Panc1 (cell line): ENCODE data around the gene SPRYD3.

Experiments
- CTCF ChIP-seq: fragments of 450-650 bp; IDR thresholded peaks from 2 replicates; pipeline ENCODE4 v1.5.1; 2017; ENCODE audit warnings: mild to moderate bottlenecking
- POLR2AphosphoS5 ChIP-seq: IDR thresholded peaks from 2 replicates; pipeline ENCODE4 v1.6.1; 2012; ENCODE audit warnings: mild to moderate bottlenecking, low read depth, low read length, moderate library complexity
- TCF7L2 ChIP-seq: IDR thresholded peaks from 2 replicates; pipeline ENCODE4 v1.6.1; 2011; ENCODE audit warnings: mild to moderate bottlenecking, low read depth, low read length, inconsistent platforms

DNA sequence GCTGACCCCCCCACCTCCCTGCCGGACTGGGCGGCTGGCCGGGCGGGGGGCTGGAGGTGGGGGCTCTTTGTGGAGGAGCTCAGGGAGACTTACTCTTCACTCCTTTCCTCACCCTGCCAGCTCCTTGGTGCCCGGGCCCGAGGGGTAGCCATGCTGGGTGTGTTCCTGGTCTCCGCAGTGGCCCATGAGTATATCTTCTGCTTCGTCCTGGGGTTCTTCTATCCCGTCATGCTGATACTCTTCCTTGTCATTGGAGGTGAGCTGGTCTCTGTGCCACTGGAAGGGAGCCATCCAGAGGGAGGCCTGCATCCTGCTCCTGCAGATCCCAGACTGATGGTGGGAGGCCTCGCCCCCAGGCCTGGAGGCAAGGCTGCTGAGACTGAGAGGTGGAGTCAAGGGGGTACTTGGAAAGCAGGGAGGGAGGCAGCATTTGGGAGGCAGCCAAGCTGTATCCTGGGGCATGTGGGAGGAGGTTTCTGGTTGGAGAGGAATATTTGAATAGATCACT lies 43.8 kb upstream of the SPRYD3 start:
- TF ChIP-seq CTCF (no peak), TCF7L2 (no peak), POLR2AphosphoS5 (no peak)
